HCT116 (cell line): Measurements from ENCODE around the gene MAP3K21. TPM values are rescaled to one million over a fixed set of nuclear protein-coding genes. Genes with fewer than 3 reads are reported as not detected.

ENCODE experiments used
- ATAC-seq: fragments of 200-7000 bp; cut with Tn5 transposase; 2 replicates; pipeline ENCODE4 v1.9.1; 2020; ENCODE audit warnings: mild to moderate bottlenecking, moderate library complexity
- BruUV-seq: library from RNA; stranded (reverse); fragments of 400-500 nt; replicated peaks from 2 replicates; lab custom pipeline; 2021; lab: Mats Ljungman, UMichigan
- CTCF ChIA-PET: fragments of 300-600 bp; sonication (Branson Sonifier 250); formaldehyde crosslinking; loops from one replicate; lab custom pipeline; 2021; ENCODE audit warnings: antibody characterized with exemption; lab: Charles Lee
- POLR2A ChIA-PET: fragments of 300-600, 350-600 bp; sonication (Branson Sonifier 250); formaldehyde crosslinking; loops from one replicate; lab custom pipeline; 2021; ENCODE audit warnings: antibody characterized with exemption; lab: Charles Lee
- RAD21 ChIA-PET, 2 experiments: fragments of 300-600 bp; sonication (Branson Sonifier 250); formaldehyde crosslinking; loops; one replicate each; lab custom pipeline; 2023; ENCODE audit warnings: low total read pairs in 2 of 2; ENCODE audit not compliant: uncharacterized antibody in 2 of 2, unreplicated experiment in 2 of 2, low non-redundant PET in 1 of 2; lab: Charles Lee
- DNase-seq: peaks from one replicate; pipeline ENCODE4 v3.0.0-alpha.2; 2010; ENCODE audit warnings: low read depth, low spot score
- H2AFZ ChIP-seq: fragments of 200-600 bp; shearing (Covaris generic), sonication (generic); 2 replicates; pipeline ENCODE4 v1.6.1; 2017; ENCODE audit warnings: low read depth, mixed run types, mixed read lengths, antibody characterized with exemption, low read length; ENCODE audit not compliant: poor library complexity, severe bottlenecking
- H3K27ac ChIP-seq: 2 replicates; pipeline ENCODE4 v1.5.1; 2012; ENCODE audit warnings: low read depth, low read length
- H3K27me3 ChIP-seq: fragments of 200-600 bp; sonication (generic); 2 replicates; pipeline ENCODE4 v1.6.1; 2016; ENCODE audit warnings: mixed run types, low read length, mixed read lengths; ENCODE audit not compliant: insufficient read depth
- H3K36me3 ChIP-seq, 2 experiments: fragments of 200-500 bp in 1 of 2; fragments of 200-600 bp in 1 of 2; sonication (Bioruptor generic) in 1 of 2; sonication (generic) in 1 of 2; 2 replicates each; pipeline versions ENCODE4 v1.5.1 to v1.6.1; 2014 to 2016; ENCODE audit warnings: low read length in 2 of 2, inconsistent platforms in 1 of 2, mixed read lengths in 1 of 2, mixed run types in 1 of 2; ENCODE audit not compliant: insufficient read depth in 2 of 2, control insufficient read depth in 1 of 2
- H3K4me1 ChIP-seq, 2 experiments: fragments of 200-600 bp in 1 of 2; sonication (generic) in 1 of 2; 2 replicates each; pipeline versions ENCODE4 v1.5.1 to v1.6.1; 2012 to 2017; ENCODE audit warnings: low read length in 2 of 2, inconsistent platforms in 1 of 2, mild to moderate bottlenecking in 1 of 2, mixed read lengths in 1 of 2, mixed run types in 1 of 2, moderate library complexity in 1 of 2; ENCODE audit not compliant: insufficient read depth in 2 of 2, control insufficient read depth in 1 of 2
- H3K4me2 ChIP-seq: fragments of 200-600 bp; sonication (generic); 2 replicates; pipeline ENCODE4 v1.6.1; 2017; ENCODE audit warnings: mixed run types, low read length, mixed read lengths
- H3K4me3 ChIP-seq, 2 experiments: fragments of 200-600 bp in 1 of 2; sonication (generic) in 1 of 2; replicated peaks in 1 of 2; 2 replicates each; pipeline ENCODE4 v1.5.1; 2011 to 2016; ENCODE audit warnings: low read length in 2 of 2, control low read depth in 1 of 2, low read depth in 1 of 2, mild to moderate bottlenecking in 1 of 2, mixed read lengths in 1 of 2, mixed run types in 1 of 2
- H3K79me2 ChIP-seq: fragments of 200-600 bp; sonication (generic); 2 replicates; pipeline ENCODE4 v1.6.1; 2017; ENCODE audit warnings: mild to moderate bottlenecking, mixed run types, low read length, moderate library complexity, mixed read lengths; ENCODE audit not compliant: insufficient read depth
- H3K9ac ChIP-seq: fragments of 200-600 bp; sonication (generic); 2 replicates; pipeline ENCODE4 v1.6.1; 2016; ENCODE audit warnings: low read length, mixed read lengths
- H3K9me2 ChIP-seq: fragments of 200-600 bp; sonication (generic), shearing (Covaris generic); 2 replicates; pipeline ENCODE4 v1.6.1; 2017; ENCODE audit warnings: mixed run types, mild to moderate bottlenecking, moderate library complexity; ENCODE audit not compliant: insufficient read depth
- H3K9me3 ChIP-seq, 2 experiments: fragments of 200-500 bp in 1 of 2; fragments of 200-600 bp in 1 of 2; sonication (Bioruptor generic) in 1 of 2; sonication (generic) in 1 of 2; 2 replicates each; pipeline ENCODE4 v1.6.1; 2014 to 2017; ENCODE audit warnings: low read length in 2 of 2, mixed read lengths in 2 of 2, inconsistent platforms in 1 of 2, low read depth in 1 of 2, mild to moderate bottlenecking in 1 of 2, mixed run types in 1 of 2, moderate library complexity in 1 of 2; ENCODE audit not compliant: control insufficient read depth in 1 of 2, insufficient read depth in 1 of 2
- H4K20me1 ChIP-seq: fragments of 200-600 bp; sonication (generic), shearing (Covaris generic); 2 replicates; pipeline ENCODE4 v1.6.1; 2017; ENCODE audit warnings: mixed run types, mild to moderate bottlenecking, moderate library complexity; ENCODE audit not compliant: insufficient read depth
- CBX3 ChIP-seq: IDR thresholded peaks from 2 replicates; pipeline ENCODE4 v1.6.1; 2012; ENCODE audit warnings: low read depth
- EGR1 ChIP-seq: IDR thresholded peaks from 2 replicates; pipeline ENCODE4 v1.6.1; 2012; ENCODE audit warnings: low read depth
- ELF1 ChIP-seq: IDR thresholded peaks from 2 replicates; pipeline ENCODE4 v1.6.1; 2012; ENCODE audit warnings: low read depth, borderline replicate concordance
- EZH2phosphoT487 ChIP-seq: fragments of 200-600 bp; IDR thresholded peaks from 2 replicates; pipeline ENCODE4 v1.6.1; 2018; ENCODE audit warnings: antibody characterized with exemption, borderline replicate concordance
- JUND ChIP-seq: IDR thresholded peaks from 2 replicates; pipeline ENCODE4 v1.6.1; 2012
- POLR2A ChIP-seq: IDR thresholded peaks from 2 replicates; pipeline ENCODE4 v1.7.0; 2011; ENCODE audit warnings: borderline replicate concordance; ENCODE audit not compliant: insufficient read depth, insufficient read length; ENCODE audit errors: extremely low read depth
- RAD21 ChIP-seq: IDR thresholded peaks from 2 replicates; pipeline ENCODE4 v1.6.1; 2012; ENCODE audit warnings: low read depth, mild to moderate bottlenecking
- SIN3A ChIP-seq: IDR thresholded peaks from 2 replicates; pipeline ENCODE4 v1.6.1; 2012; ENCODE audit warnings: low read depth
- SP1 ChIP-seq: IDR thresholded peaks from 2 replicates; pipeline ENCODE4 v1.6.1; 2012; ENCODE audit warnings: low read depth
- SRF ChIP-seq: IDR thresholded peaks from 2 replicates; pipeline ENCODE4 v1.6.1; 2012; ENCODE audit warnings: low read depth
- TCF7L2 ChIP-seq: IDR thresholded peaks from 2 replicates; pipeline ENCODE4 v1.7.0; 2011; ENCODE audit warnings: borderline replicate concordance, inconsistent platforms; ENCODE audit not compliant: insufficient read depth, insufficient read length; ENCODE audit errors: extremely low read depth
- YY1 ChIP-seq: IDR thresholded peaks from 2 replicates; pipeline ENCODE4 v1.6.1; 2011; ENCODE audit warnings: low read length, low read depth, moderate library complexity, mild to moderate bottlenecking; ENCODE audit not compliant: insufficient replicate concordance; ENCODE audit errors: extremely low read depth
- ZFX ChIP-seq: fragments of 450-650 bp; IDR thresholded peaks from 2 replicates; pipeline ENCODE4 v1.6.1; 2017
- ZNF274 ChIP-seq: fragments of 200-500 bp; sonication (Bioruptor generic); IDR thresholded peaks from 2 replicates; pipeline ENCODE4 v1.6.1; 2014; ENCODE audit warnings: mild to moderate bottlenecking, low read depth, low read length, inconsistent platforms
- intact Hi-C: fragments of 100-400 bp; cut with micrococcal nuclease; formaldehyde crosslinking; loops from 2 replicates; pipeline ENCODE4 v1.10.0; 2022
- total RNA-seq: library from RNA; stranded (reverse); gene quantifications from one replicate; pipeline ENCODE4 v1.2.1, GENCODE V29; 2021; ENCODE audit not compliant: unreplicated experiment
- TF ChIP-seq, protein P1 (sequence below): IDR thresholded peaks from 2 replicates; pipeline ENCODE4 v1.6.1; 2011; ENCODE audit warnings: mild to moderate bottlenecking, low read length, moderate library complexity; ENCODE audit not compliant: insufficient replicate concordance; ENCODE audit errors: extremely low read depth
- TF ChIP-seq, protein P2 (sequence below): IDR thresholded peaks from 2 replicates; pipeline ENCODE4 v1.6.1; 2012
- TF ChIP-seq, protein P3 (sequence below), 3 experiments: fragments of 200-600 bp in 1 of 3; sonication (generic) in 1 of 3; IDR thresholded peaks in 2 of 3; conservative IDR thresholded peaks in 1 of 3; 2 replicates each; pipeline ENCODE4 v1.5.1; 2012 to 2017; ENCODE audit warnings: low read depth in 2 of 3, low read length in 2 of 3, antibody characterized with exemption in 1 of 3, borderline replicate concordance in 1 of 3, control low read depth in 1 of 3, mild to moderate bottlenecking in 1 of 3, mixed read lengths in 1 of 3, mixed run types in 1 of 3, moderate library complexity in 1 of 3; ENCODE audit not compliant: insufficient read depth in 1 of 3
- TF ChIP-seq, protein P4 (sequence below): IDR thresholded peaks from 2 replicates; pipeline ENCODE4 v1.6.1; 2012; ENCODE audit warnings: low read depth

MAP3K21 gene
- total RNA-seq, 1 experiment from 2014 or later = 19.1 TPM

DNA sequence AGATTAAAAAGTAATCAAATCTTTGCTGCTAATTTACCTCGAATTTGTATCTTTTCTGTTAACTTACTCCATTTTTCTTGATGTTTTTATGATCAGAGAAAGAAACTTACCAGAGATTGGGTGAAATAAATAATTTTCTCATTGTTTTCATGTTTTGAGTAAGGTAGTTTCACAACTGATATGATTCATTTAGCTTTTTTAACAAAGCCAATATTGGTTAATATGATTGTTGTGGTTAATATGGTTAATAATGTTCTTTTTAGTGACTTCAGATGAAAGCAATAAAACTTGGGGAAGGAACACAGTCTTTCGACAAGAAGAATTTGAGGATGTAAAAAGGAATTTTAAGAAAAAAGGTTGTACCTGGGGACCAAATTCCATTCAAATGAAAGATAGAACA, 48.1 kb downstream of the MAP3K21 start:
- CTCF ChIA-PET = no interaction called here
- BruUV-seq = no TSS peak
- Histone ChIP-seq H3K36me3 (peaks cover 6 to 11% of the 10 kb centered on the region in 2 experiments; a peak in 1 of 4 replicates), H3K4me2 (no peak overlapping the region), H4K20me1 (no peaks in the 10 kb centered on the region), H3K27me3 (no peaks in the 10 kb centered on the region), H2AFZ (no peak overlapping the region), H3K4me1 (no peaks in the 10 kb centered on the region), H3K27ac (no peak overlapping the region), H3K9me3 (no peaks in the 10 kb centered on the region), H3K9ac (no peak overlapping the region), H3K79me2 (no peaks in the 10 kb centered on the region), H3K9me2 (no peaks in the 10 kb centered on the region), H3K4me3 (no peak overlapping the region)
- intact Hi-C loops = no loop called here
- no peak for DNase-seq
- RAD21 ChIA-PET = no interaction called here
- TF ChIP-seq YY1 (no peak), JUND (no peak), SIN3A (no peak), TCF7L2 (no peak), ZNF274 (no peak), POLR2A (no peak), ELF1 (no peak), RAD21 (no peak), ZFX (no peak), EZH2phosphoT487 (no peak), CBX3 (no peak), SRF (no peak), SP1 (no peak), EGR1 (no peak)
- TF ChIP-seq, protein P1, sequence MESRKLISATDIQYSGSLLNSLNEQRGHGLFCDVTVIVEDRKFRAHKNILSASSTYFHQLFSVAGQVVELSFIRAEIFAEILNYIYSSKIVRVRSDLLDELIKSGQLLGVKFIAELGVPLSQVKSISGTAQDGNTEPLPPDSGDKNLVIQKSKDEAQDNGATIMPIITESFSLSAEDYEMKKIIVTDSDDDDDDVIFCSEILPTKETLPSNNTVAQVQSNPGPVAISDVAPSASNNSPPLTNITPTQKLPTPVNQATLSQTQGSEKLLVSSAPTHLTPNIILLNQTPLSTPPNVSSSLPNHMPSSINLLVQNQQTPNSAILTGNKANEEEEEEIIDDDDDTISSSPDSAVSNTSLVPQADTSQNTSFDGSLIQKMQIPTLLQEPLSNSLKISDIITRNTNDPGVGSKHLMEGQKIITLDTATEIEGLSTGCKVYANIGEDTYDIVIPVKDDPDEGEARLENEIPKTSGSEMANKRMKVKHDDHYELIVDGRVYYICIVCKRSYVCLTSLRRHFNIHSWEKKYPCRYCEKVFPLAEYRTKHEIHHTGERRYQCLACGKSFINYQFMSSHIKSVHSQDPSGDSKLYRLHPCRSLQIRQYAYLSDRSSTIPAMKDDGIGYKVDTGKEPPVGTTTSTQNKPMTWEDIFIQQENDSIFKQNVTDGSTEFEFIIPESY = no peak
- TF ChIP-seq, protein P2, sequence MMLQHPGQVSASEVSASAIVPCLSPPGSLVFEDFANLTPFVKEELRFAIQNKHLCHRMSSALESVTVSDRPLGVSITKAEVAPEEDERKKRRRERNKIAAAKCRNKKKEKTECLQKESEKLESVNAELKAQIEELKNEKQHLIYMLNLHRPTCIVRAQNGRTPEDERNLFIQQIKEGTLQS = no peak
- TF ChIP-seq, protein P3, sequence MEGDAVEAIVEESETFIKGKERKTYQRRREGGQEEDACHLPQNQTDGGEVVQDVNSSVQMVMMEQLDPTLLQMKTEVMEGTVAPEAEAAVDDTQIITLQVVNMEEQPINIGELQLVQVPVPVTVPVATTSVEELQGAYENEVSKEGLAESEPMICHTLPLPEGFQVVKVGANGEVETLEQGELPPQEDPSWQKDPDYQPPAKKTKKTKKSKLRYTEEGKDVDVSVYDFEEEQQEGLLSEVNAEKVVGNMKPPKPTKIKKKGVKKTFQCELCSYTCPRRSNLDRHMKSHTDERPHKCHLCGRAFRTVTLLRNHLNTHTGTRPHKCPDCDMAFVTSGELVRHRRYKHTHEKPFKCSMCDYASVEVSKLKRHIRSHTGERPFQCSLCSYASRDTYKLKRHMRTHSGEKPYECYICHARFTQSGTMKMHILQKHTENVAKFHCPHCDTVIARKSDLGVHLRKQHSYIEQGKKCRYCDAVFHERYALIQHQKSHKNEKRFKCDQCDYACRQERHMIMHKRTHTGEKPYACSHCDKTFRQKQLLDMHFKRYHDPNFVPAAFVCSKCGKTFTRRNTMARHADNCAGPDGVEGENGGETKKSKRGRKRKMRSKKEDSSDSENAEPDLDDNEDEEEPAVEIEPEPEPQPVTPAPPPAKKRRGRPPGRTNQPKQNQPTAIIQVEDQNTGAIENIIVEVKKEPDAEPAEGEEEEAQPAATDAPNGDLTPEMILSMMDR (IDR thresholded peaks at IDR 0.05 in 2 of 3, conservative IDR thresholded peaks at IDR 0.05 in 1 of 3; ENCODE audit: borderline replicate concordance in 1 of 3, insufficient read depth in 1 of 3, low read depth in 2 of 3, low read length in 2 of 3) = no peak
- TF ChIP-seq, protein P4, sequence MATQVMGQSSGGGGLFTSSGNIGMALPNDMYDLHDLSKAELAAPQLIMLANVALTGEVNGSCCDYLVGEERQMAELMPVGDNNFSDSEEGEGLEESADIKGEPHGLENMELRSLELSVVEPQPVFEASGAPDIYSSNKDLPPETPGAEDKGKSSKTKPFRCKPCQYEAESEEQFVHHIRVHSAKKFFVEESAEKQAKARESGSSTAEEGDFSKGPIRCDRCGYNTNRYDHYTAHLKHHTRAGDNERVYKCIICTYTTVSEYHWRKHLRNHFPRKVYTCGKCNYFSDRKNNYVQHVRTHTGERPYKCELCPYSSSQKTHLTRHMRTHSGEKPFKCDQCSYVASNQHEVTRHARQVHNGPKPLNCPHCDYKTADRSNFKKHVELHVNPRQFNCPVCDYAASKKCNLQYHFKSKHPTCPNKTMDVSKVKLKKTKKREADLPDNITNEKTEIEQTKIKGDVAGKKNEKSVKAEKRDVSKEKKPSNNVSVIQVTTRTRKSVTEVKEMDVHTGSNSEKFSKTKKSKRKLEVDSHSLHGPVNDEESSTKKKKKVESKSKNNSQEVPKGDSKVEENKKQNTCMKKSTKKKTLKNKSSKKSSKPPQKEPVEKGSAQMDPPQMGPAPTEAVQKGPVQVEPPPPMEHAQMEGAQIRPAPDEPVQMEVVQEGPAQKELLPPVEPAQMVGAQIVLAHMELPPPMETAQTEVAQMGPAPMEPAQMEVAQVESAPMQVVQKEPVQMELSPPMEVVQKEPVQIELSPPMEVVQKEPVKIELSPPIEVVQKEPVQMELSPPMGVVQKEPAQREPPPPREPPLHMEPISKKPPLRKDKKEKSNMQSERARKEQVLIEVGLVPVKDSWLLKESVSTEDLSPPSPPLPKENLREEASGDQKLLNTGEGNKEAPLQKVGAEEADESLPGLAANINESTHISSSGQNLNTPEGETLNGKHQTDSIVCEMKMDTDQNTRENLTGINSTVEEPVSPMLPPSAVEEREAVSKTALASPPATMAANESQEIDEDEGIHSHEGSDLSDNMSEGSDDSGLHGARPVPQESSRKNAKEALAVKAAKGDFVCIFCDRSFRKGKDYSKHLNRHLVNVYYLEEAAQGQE = no peak
- ATAC-seq = no peak
- POLR2A ChIA-PET = no interaction called here
